Measurements from ENCODE around the gene NPIPB2.

NPIPB2 gene

DNA sequence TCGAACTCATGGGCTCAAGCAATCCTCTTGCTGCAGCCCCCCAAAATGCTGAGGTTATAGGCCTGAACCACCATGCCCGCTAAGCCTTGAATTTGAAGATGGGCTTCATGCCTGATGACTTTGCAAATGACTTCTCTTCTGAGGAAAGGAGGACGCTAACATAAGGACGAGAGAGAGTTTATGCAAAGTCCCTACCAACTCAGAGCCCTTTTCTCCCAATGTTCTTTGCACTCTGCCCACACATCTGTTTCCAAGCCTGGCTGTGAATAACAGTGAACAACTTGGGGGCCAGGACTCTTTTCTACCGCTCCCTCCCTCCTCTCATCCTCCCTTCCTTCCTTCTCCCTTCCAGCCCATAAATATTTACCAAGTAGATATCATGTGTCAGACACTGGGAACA lies 8.5 kb upstream of the NPIPB2 start:
- Histone ChIP-seq H3K36me3 (replicated peaks; ENCODE audit: insufficient read depth, low read length) (no peaks in the 10 kb centered on the region), H2AFZ (ENCODE audit: low read length) (no peak overlapping the region), H3K9me3 (replicated peaks; ENCODE audit: insufficient read depth, low read length) (no peaks in the 10 kb centered on the region), H3K4me3 (ENCODE audit: low read length) (no peak overlapping the region), H3K27me3 (replicated peaks; ENCODE audit: insufficient read depth, low read length) (no peaks in the 10 kb centered on the region), H3K4me2 (ENCODE audit: low read depth, low read length) (no peak overlapping the region), H3K9me2 (replicated peaks; ENCODE audit: insufficient read depth, low read length) (no peaks in the 10 kb centered on the region), H3K27ac (ENCODE audit: low read length) (no peak overlapping the region), H3K9ac (ENCODE audit: low read length) (no peak overlapping the region), H3K4me1 (ENCODE audit: low read length) (peaks cover 6% of the 10 kb centered on the region; the same call in 1 of the 2 replicates), H3K79me2 (ENCODE audit: low read length) (peaks cover 11% of the 10 kb centered on the region), H4K20me1 (ENCODE audit: insufficient read depth, low read length) (no peaks in the 10 kb centered on the region), H3F3A (ENCODE audit: insufficient read depth, low read length) (0 out of 2 replicates have a peak, but pooled peaks cover 2% of the 10 kb centered on the region)
- TF ChIP-seq, protein P1, sequence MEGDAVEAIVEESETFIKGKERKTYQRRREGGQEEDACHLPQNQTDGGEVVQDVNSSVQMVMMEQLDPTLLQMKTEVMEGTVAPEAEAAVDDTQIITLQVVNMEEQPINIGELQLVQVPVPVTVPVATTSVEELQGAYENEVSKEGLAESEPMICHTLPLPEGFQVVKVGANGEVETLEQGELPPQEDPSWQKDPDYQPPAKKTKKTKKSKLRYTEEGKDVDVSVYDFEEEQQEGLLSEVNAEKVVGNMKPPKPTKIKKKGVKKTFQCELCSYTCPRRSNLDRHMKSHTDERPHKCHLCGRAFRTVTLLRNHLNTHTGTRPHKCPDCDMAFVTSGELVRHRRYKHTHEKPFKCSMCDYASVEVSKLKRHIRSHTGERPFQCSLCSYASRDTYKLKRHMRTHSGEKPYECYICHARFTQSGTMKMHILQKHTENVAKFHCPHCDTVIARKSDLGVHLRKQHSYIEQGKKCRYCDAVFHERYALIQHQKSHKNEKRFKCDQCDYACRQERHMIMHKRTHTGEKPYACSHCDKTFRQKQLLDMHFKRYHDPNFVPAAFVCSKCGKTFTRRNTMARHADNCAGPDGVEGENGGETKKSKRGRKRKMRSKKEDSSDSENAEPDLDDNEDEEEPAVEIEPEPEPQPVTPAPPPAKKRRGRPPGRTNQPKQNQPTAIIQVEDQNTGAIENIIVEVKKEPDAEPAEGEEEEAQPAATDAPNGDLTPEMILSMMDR (IDR thresholded peaks at IDR 0.05; ENCODE audit: low read length), result no peak
- TF ChIP-seq EZH2phosphoT487 (IDR thresholded peaks at IDR 0.05; ENCODE audit: low read length) (no peak), EZH2 (optimal IDR thresholded peaks at IDR 0.05; ENCODE audit: low read depth, low read length) (no peak)
- DNase-seq, result no peak

DNA sequence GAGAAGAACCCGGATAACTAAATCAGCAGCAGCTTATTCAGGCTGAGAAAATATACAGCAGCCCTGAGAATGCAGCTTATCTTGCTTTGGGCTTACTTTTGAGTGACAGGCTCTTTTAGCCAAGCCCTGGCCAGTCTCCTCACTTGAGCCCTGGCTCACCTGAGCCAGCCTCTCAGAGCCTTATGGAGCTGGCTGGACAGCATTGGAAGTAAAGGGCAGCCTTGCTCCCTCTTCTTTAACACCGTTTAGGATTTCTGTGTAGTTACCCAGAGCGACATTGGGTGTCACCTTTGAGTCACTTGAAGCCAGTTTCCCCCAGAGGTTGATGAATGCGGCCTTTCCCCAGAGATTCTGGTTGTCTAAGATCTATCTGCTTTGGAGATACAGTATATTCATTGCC lies 7.7 kb upstream of the NPIPB2 start:
- Histone ChIP-seq H3K4me2 (ENCODE audit: low read depth, low read length) (no peak overlapping the region), H3K4me1 (ENCODE audit: low read length) (0 out of 2 replicates have a peak, but pooled peaks cover 5% of the 10 kb centered on the region), H2AFZ (ENCODE audit: low read length) (no peak overlapping the region), H3K4me3 (ENCODE audit: low read length) (no peak overlapping the region), H3F3A (ENCODE audit: insufficient read depth, low read length) (0 out of 2 replicates have a peak, but pooled peaks cover 2% of the 10 kb centered on the region), H3K9me3 (replicated peaks; ENCODE audit: insufficient read depth, low read length) (no peaks in the 10 kb centered on the region), H3K36me3 (replicated peaks; ENCODE audit: insufficient read depth, low read length) (no peaks in the 10 kb centered on the region), H3K9me2 (replicated peaks; ENCODE audit: insufficient read depth, low read length) (no peaks in the 10 kb centered on the region), H3K79me2 (ENCODE audit: low read length) (peaks cover 8% of the 10 kb centered on the region), H3K27ac (ENCODE audit: low read length) (no peak overlapping the region), H3K9ac (ENCODE audit: low read length) (no peak overlapping the region), H4K20me1 (ENCODE audit: insufficient read depth, low read length) (no peaks in the 10 kb centered on the region), H3K27me3 (replicated peaks; ENCODE audit: insufficient read depth, low read length) (no peaks in the 10 kb centered on the region)
- DNase-seq, result peak; percentile 75
- TF ChIP-seq, protein P1 (IDR thresholded peaks at IDR 0.05; ENCODE audit: low read length), result peak; percentile 70
- no peak for TF ChIP-seq EZH2phosphoT487 (IDR thresholded peaks at IDR 0.05; ENCODE audit: low read length)

DNA sequence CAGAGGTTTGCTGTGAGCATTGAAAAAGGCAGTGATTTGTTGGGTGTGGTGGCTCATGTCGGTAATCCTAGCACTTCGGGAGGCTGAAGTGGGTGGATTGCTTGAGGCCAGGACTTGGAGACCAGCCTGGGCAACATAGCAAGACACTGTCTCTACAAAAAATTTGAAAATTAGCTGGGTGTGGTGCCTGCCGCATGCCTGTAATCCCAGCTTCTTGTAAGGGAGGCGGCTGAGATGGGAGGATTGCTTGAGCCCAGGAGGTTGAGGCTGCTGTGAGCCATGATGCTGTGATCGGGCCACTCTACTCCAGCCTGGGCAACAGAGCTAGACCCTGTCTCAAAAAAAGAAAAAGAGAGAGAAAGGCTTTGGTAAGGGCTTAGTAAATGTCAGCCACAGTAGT lies 7.0 kb upstream of the NPIPB2 start:
- no peak overlapping the region for H3K27ac ChIP-seq (ENCODE audit: low read length)
- H3K4me2 ChIP-seq (ENCODE audit: low read depth, low read length), result no peak overlapping the region
- no peak for DNase-seq
- peaks cover 8% of the 10 kb centered on the region for H3K79me2 ChIP-seq (ENCODE audit: low read length)
- H3K36me3 ChIP-seq (replicated peaks; ENCODE audit: insufficient read depth, low read length), result no peaks in the 10 kb centered on the region
- TF ChIP-seq EZH2 (optimal IDR thresholded peaks at IDR 0.05; ENCODE audit: low read depth, low read length) (no peak), EZH2phosphoT487 (IDR thresholded peaks at IDR 0.05; ENCODE audit: low read length) (no peak)
- TF ChIP-seq, protein P1 (IDR thresholded peaks at IDR 0.05; ENCODE audit: low read length), result no peak
- H3K4me3 ChIP-seq (ENCODE audit: low read length), result no peak overlapping the region
- H3K27me3 ChIP-seq (replicated peaks; ENCODE audit: insufficient read depth, low read length), result no peaks in the 10 kb centered on the region
- 0 out of 2 replicates have a peak, but pooled peaks cover 2% of the 10 kb centered on the region for H3F3A ChIP-seq (ENCODE audit: insufficient read depth, low read length)
- H3K9me3 ChIP-seq (replicated peaks; ENCODE audit: insufficient read depth, low read length), result no peaks in the 10 kb centered on the region
- H3K9me2 ChIP-seq (replicated peaks; ENCODE audit: insufficient read depth, low read length), result no peaks in the 10 kb centered on the region
- no peaks in the 10 kb centered on the region for H4K20me1 ChIP-seq (ENCODE audit: insufficient read depth, low read length)
- H3K9ac ChIP-seq (ENCODE audit: low read length), result no peak overlapping the region
- H2AFZ ChIP-seq (ENCODE audit: low read length), result no peak overlapping the region
- 0 out of 2 replicates have a peak, but pooled peaks cover 5% of the 10 kb centered on the region for H3K4me1 ChIP-seq (ENCODE audit: low read length)
